Neural progenitor cell (in vitro differentiated cells): ENCODE measurements around the gene CHST13.

ENCODE experiments used
- CTCF ChIP-seq: fragments of 200-600 bp; sonication (generic); IDR thresholded peaks from 2 replicates; pipeline ENCODE4 v1.5.1; 2017; ENCODE audit warnings: antibody characterized with exemption, mild to moderate bottlenecking
- EZH2 ChIP-seq: fragments of 200-600 bp; sonication (generic); IDR thresholded peaks from 2 replicates; pipeline ENCODE4 v1.6.1; 2017; ENCODE audit warnings: antibody characterized with exemption, mild to moderate bottlenecking, moderate library complexity
- EZH2phosphoT487 ChIP-seq: fragments of 200-600 bp; sonication (generic); IDR thresholded peaks from 2 replicates; pipeline ENCODE4 v1.6.1; 2017; ENCODE audit warnings: antibody characterized with exemption

DNA sequence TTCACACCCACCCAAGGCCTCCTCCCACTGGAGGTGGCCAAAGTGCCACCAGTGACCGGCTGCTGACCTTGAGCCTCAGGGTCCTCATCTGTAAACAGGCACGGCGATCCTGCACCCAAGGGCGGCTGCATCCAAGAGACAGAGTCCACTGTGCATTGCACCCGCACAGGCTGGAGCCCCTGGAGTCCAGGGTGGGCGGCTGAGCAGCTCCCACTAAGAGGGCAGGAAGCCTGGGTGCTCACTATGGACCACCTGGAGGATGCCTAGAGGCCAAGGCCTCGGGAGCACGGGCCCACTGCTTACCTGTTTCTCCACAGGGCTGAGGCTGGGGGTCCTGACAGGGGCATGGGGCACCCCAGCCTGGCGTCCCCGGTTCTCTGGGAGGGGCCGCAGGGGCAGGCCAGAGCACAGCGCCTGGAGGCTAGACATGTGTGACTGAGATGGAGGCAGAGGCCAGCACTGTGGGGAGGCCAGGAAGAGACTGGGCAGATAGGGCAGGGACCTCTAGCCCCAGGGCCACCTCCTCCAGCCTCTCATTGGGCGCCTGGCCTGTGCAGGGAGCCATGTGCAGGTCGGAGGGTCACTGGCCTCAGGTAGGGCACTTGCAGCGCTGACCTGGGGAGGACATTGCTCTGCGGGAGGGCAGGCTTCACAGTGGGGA, 6.5 kb upstream of the CHST13 start, which contains the start of gene UROC1:
- TF ChIP-seq CTCF = no peak
- TF ChIP-seq EZH2 = no peak
- TF ChIP-seq EZH2phosphoT487 = no peak
